ENCODE results near the gene TGM6.

Gene TGM6

GRCh38 chr20:2385026-2385425 lies 4.3 kb downstream of the TGM6 start:
- peaks cover 17% of the 10 kb centered on the region for H3K4me1 ChIP-seq (ENCODE audit: control insufficient read depth, insufficient read depth, low read length)
- no peaks in the 10 kb centered on the region for H3K36me3 ChIP-seq (ENCODE audit: control insufficient read depth, insufficient read depth, low read length)
- H3K9me3 ChIP-seq (ENCODE audit: control insufficient read depth, insufficient read depth, low read depth, low read length) = peaks cover 5% of the 10 kb centered on the region
- H3K4me3 ChIP-seq (ENCODE audit: low read depth, low read length) = no peak overlapping the region
- H3K27ac ChIP-seq (ENCODE audit: low read depth, low read length) = no peak overlapping the region
- no peak overlapping the region for H3K9ac ChIP-seq (ENCODE audit: low read length)
- H3K27me3 ChIP-seq (ENCODE audit: control insufficient read depth, insufficient read depth, low read length) = no peaks in the 10 kb centered on the region

DNA sequence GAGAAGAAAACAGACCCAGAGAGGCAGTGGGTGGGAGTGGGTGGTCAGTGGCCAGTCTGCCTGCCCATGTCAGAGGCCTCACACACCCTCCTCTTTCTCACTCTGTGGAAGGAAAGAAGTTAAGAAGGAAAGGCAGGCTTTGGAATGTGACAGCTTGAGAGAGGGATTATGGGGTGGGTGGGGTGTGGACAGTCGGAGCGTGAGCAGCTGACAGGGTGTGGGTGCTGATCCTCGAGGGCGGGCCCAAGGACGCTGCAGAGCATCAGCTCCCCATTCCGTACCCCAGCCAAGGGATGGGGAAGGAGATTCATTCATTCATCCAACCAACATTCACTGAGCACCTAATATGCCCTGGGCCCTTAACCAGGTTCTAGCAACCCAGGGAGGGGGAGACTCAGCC lies 4.8 kb downstream of the TGM6 start:
- no peaks in the 10 kb centered on the region for H3K27me3 ChIP-seq (ENCODE audit: control insufficient read depth, insufficient read depth, low read length)
- no peak overlapping the region for H3K27ac ChIP-seq (ENCODE audit: low read depth, low read length)
- peaks cover 12% of the 10 kb centered on the region for H3K4me1 ChIP-seq (ENCODE audit: control insufficient read depth, insufficient read depth, low read length)
- H3K9me3 ChIP-seq (ENCODE audit: control insufficient read depth, insufficient read depth, low read depth, low read length) = peaks cover 5% of the 10 kb centered on the region
- H3K9ac ChIP-seq (ENCODE audit: low read length) = peak overlapping the region; percentile 22
- H3K4me3 ChIP-seq (ENCODE audit: low read depth, low read length) = no peak overlapping the region
- H3K36me3 ChIP-seq (ENCODE audit: control insufficient read depth, insufficient read depth, low read length) = no peaks in the 10 kb centered on the region

- H3K9ac ChIP-seq (ENCODE audit: low read length) = peak overlapping the region; percentile 22
- H3K4me1 ChIP-seq (ENCODE audit: control insufficient read depth, insufficient read depth, low read length) = peaks cover 10% of the 10 kb centered on the region
- peaks cover 5% of the 10 kb centered on the region for H3K9me3 ChIP-seq (ENCODE audit: control insufficient read depth, insufficient read depth, low read depth, low read length)
- H3K4me3 ChIP-seq (ENCODE audit: low read depth, low read length) = no peak overlapping the region
- H3K27ac ChIP-seq (ENCODE audit: low read depth, low read length) = peak overlapping the region; percentile 44; the same call in 1 of the 2 replicates
- no peaks in the 10 kb centered on the region for H3K36me3 ChIP-seq (ENCODE audit: control insufficient read depth, insufficient read depth, low read length)
- no peaks in the 10 kb centered on the region for H3K27me3 ChIP-seq (ENCODE audit: control insufficient read depth, insufficient read depth, low read length)
Observed at GRCh38 chr20:2386516-2387179, 5.9 kb downstream of the TGM6 start.

DNA sequence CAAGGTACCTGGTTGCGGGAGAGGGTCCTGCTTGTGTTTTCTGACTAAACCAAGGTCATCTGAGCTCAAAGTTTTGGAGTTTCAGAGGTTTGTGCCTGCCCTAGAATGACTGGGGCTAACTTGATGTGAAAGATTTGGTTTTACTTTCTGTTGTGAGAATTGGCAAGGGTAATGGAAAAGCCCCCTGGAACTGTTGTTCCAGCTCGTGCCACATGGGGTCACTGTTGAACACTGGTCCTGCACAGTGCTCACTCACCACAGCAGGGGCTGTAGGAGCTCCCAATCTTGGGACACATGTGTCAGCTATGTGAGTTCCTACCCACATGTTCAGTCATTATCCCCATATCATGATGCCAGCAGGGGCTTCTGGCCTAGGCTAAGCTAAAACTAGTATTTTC lies 6.5 kb downstream of the TGM6 start:
- Histone ChIP-seq H3K27ac (ENCODE audit: low read depth, low read length) (peak overlapping the region; percentile 44; the same call in 1 of the 2 replicates), H3K4me1 (ENCODE audit: control insufficient read depth, insufficient read depth, low read length) (peaks cover 10% of the 10 kb centered on the region), H3K27me3 (ENCODE audit: control insufficient read depth, insufficient read depth, low read length) (no peaks in the 10 kb centered on the region), H3K9me3 (ENCODE audit: control insufficient read depth, insufficient read depth, low read depth, low read length) (peaks cover 5% of the 10 kb centered on the region), H3K4me3 (ENCODE audit: low read depth, low read length) (no peak overlapping the region), H3K36me3 (ENCODE audit: control insufficient read depth, insufficient read depth, low read length) (no peaks in the 10 kb centered on the region), H3K9ac (ENCODE audit: low read length) (peak overlapping the region; percentile 14)

- no peaks in the 10 kb centered on the region for H3K36me3 ChIP-seq (ENCODE audit: control insufficient read depth, insufficient read depth, low read length)
- no peaks in the 10 kb centered on the region for H3K27me3 ChIP-seq (ENCODE audit: control insufficient read depth, insufficient read depth, low read length)
- peaks cover 5% of the 10 kb centered on the region for H3K9me3 ChIP-seq (ENCODE audit: control insufficient read depth, insufficient read depth, low read depth, low read length)
- no peak overlapping the region for H3K9ac ChIP-seq (ENCODE audit: low read length)
- H3K4me1 ChIP-seq (ENCODE audit: control insufficient read depth, insufficient read depth, low read length) = peaks cover 10% of the 10 kb centered on the region
- H3K27ac ChIP-seq (ENCODE audit: low read depth, low read length) = no peak overlapping the region
- H3K4me3 ChIP-seq (ENCODE audit: low read depth, low read length) = no peak overlapping the region
Observed at GRCh38 chr20:2387580-2387979, 6.9 kb downstream of the TGM6 start.

DNA sequence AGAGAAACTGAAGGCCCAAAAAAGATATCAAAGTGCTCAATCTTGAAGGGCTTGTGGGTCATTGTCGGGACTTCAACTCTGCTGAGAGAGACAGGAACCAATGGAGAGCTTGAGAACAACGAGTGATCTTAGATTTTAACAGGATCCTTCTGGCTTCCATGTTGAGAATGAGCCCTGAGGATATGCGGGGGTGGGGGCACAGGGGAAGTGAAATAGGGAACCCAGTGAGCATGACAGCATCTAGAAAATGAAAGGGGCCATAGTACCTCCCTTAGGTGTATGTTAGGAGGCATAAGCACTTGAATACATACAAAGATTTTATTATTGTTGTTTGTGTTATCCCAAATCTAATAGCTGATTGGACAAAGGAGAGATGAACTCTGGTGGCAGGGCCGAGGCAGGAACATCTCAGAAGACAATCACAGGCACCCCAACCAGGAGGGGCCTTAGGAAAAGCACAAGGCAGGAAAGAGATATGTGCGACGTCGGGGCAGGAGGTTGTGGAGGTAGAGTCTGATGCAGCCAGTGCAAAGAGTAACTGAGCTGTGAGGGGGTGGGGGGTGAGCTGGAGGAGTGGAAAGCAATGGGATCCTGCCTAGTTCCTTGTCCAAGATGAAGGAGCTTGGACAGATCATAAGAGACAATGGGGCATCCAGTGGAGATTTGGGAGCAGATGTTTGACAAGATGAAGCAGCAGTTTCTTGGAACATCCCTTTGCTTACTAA lies 10.4 kb downstream of the TGM6 start:
- no peak overlapping the region for H3K9ac ChIP-seq (ENCODE audit: low read length)
- peaks cover 5% of the 10 kb centered on the region for H3K9me3 ChIP-seq (ENCODE audit: control insufficient read depth, insufficient read depth, low read depth, low read length)
- H3K27ac ChIP-seq (ENCODE audit: low read depth, low read length) = no peak overlapping the region
- H3K27me3 ChIP-seq (ENCODE audit: control insufficient read depth, insufficient read depth, low read length) = no peaks in the 10 kb centered on the region
- H3K4me1 ChIP-seq (ENCODE audit: control insufficient read depth, insufficient read depth, low read length) = peaks cover 5% of the 10 kb centered on the region
- no peaks in the 10 kb centered on the region for H3K36me3 ChIP-seq (ENCODE audit: control insufficient read depth, insufficient read depth, low read length)
- no peak overlapping the region for H3K4me3 ChIP-seq (ENCODE audit: low read depth, low read length)

GRCh38 chr20:2394411-2395055 lies 13.8 kb downstream of the TGM6 start:
- Histone ChIP-seq H3K9me3 (ENCODE audit: control insufficient read depth, insufficient read depth, low read depth, low read length) (0 out of 2 replicates have a peak, but pooled peaks cover 3% of the 10 kb centered on the region), H3K27ac (ENCODE audit: low read depth, low read length) (no peak overlapping the region), H3K4me1 (ENCODE audit: control insufficient read depth, insufficient read depth, low read length) (no peaks in the 10 kb centered on the region), H3K4me3 (ENCODE audit: low read depth, low read length) (no peak overlapping the region), H3K36me3 (ENCODE audit: control insufficient read depth, insufficient read depth, low read length) (no peaks in the 10 kb centered on the region), H3K9ac (ENCODE audit: low read length) (no peak overlapping the region), H3K27me3 (ENCODE audit: control insufficient read depth, insufficient read depth, low read length) (no peaks in the 10 kb centered on the region)

DNA sequence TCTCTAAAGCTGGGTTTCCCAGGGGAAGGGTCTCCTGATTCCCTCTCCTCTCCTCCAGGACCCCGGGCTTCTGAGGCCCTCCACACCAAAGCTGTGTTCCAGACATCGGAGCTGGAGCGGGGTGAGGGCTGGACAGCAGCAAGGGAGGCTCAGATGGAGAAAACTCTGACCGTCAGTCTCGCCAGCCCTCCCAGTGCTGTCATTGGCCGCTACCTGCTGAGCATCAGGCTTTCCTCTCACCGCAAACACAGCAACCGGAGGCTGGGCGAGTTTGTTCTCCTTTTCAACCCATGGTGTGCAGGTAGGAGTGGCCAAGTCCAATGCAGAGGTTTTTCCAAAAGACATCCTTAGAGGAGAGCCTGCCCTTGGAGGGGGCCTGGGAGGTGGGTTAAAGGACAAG lies 14.4 kb downstream of the TGM6 start:
- no peaks in the 10 kb centered on the region for H3K27me3 ChIP-seq (ENCODE audit: control insufficient read depth, insufficient read depth, low read length)
- 0 out of 2 replicates have a peak, but pooled peaks cover 3% of the 10 kb centered on the region for H3K9me3 ChIP-seq (ENCODE audit: control insufficient read depth, insufficient read depth, low read depth, low read length)
- H3K9ac ChIP-seq (ENCODE audit: low read length) = no peak overlapping the region
- H3K4me1 ChIP-seq (ENCODE audit: control insufficient read depth, insufficient read depth, low read length) = no peaks in the 10 kb centered on the region
- H3K36me3 ChIP-seq (ENCODE audit: control insufficient read depth, insufficient read depth, low read length) = no peaks in the 10 kb centered on the region
- no peak overlapping the region for H3K4me3 ChIP-seq (ENCODE audit: low read depth, low read length)
- H3K27ac ChIP-seq (ENCODE audit: low read depth, low read length) = no peak overlapping the region

DNA sequence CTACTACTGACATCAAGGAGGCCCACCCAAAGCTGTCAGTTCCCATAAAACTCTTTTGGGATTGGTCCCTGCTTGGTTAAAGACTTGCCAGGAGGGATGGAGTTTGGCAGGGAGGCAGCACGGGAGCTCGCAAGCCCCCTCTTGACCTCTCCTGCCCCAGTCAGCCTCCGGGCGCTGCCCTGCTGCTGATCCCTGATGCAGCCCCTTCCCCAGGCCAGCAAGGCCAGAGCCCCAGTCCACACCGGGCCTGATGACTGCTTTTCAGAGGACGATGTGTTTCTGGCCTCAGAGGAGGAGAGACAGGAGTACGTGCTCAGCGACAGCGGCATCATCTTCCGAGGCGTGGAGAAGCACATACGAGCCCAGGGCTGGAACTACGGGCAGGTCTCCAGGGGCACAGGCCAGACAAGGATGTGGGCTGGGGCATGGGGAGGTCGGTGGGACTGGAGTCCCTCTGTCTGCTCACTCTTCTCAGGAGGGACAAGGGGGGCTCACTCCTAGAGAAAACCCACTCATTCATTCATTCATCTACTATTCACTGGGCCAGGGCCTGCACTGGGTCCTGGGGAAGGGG lies 15.6 kb downstream of the TGM6 start:
- Histone ChIP-seq H3K4me3 (ENCODE audit: low read depth, low read length) (no peak overlapping the region), H3K9ac (ENCODE audit: low read length) (no peak overlapping the region), H3K9me3 (ENCODE audit: control insufficient read depth, insufficient read depth, low read depth, low read length) (0 out of 2 replicates have a peak, but pooled peaks cover 3% of the 10 kb centered on the region), H3K27me3 (ENCODE audit: control insufficient read depth, insufficient read depth, low read length) (no peaks in the 10 kb centered on the region), H3K36me3 (ENCODE audit: control insufficient read depth, insufficient read depth, low read length) (no peaks in the 10 kb centered on the region), H3K27ac (ENCODE audit: low read depth, low read length) (no peak overlapping the region), H3K4me1 (ENCODE audit: control insufficient read depth, insufficient read depth, low read length) (no peaks in the 10 kb centered on the region)

- Histone ChIP-seq H3K9me3 (ENCODE audit: control insufficient read depth, insufficient read depth, low read depth, low read length) (0 out of 2 replicates have a peak, but pooled peaks cover 3% of the 10 kb centered on the region), H3K27me3 (ENCODE audit: control insufficient read depth, insufficient read depth, low read length) (no peaks in the 10 kb centered on the region), H3K4me3 (ENCODE audit: low read depth, low read length) (no peak overlapping the region), H3K9ac (ENCODE audit: low read length) (no peak overlapping the region), H3K27ac (ENCODE audit: low read depth, low read length) (no peak overlapping the region), H3K36me3 (ENCODE audit: control insufficient read depth, insufficient read depth, low read length) (no peaks in the 10 kb centered on the region), H3K4me1 (ENCODE audit: control insufficient read depth, insufficient read depth, low read length) (no peaks in the 10 kb centered on the region)
Observed at GRCh38 chr20:2397091-2397490, 16.4 kb downstream of the TGM6 start.

Data from HUES6 (cell line).